ENCODE data around the gene THYN1.
A peak's percentile ranks its signal among the peaks of the same experiment; 100 is the strongest.

Gene THYN1

GRCh38 chr11:134223121-134223520, 30.0 kb downstream of the THYN1 start:
- DNase-seq (ENCODE audit: low read depth, low spot score), result no peak

- no peak for DNase-seq (ENCODE audit: low read depth, low spot score)
Measured at GRCh38 chr11:134216816-134217215, 36.3 kb downstream of the THYN1 start.

- DNase-seq (ENCODE audit: low read depth, low spot score), result no peak
Measured at GRCh38 chr11:134215836-134216235, 37.3 kb downstream of the THYN1 start.

- peak; percentile 42 for DNase-seq (ENCODE audit: low read depth, low spot score)
Measured at GRCh38 chr11:134207538-134208239, 45.5 kb downstream of the THYN1 start.

- DNase-seq (ENCODE audit: low read depth, low spot score), result no peak
Measured at GRCh38 chr11:134206185-134206584, 47.0 kb downstream of the THYN1 start.

- no peak for DNase-seq (ENCODE audit: low read depth, low spot score)
Measured at GRCh38 chr11:134205729-134206128, 47.4 kb downstream of the THYN1 start.

GRCh38 chr11:134202661-134203060, 50.5 kb downstream of the THYN1 start:
- DNase-seq (ENCODE audit: low read depth, low spot score), result no peak

- DNase-seq (ENCODE audit: low read depth, low spot score), result no peak
Measured at GRCh38 chr11:134200688-134201087, 52.5 kb downstream of the THYN1 start.

- no peak for DNase-seq (ENCODE audit: low read depth, low spot score)
Measured at GRCh38 chr11:134199531-134199930, 53.6 kb downstream of the THYN1 start.

All from activated CD4-positive, CD25-positive, alpha-beta regulatory T cell treated with anti-CD3 and anti-CD28 coated beads, Interleukin-2, amount 50 U/mL, for 16 hours (primary cell).